C4-2B (cell line): ENCODE results near the gene SLC24A1.

Experiments used
- ZFX ChIP-seq: fragments of 450-650 bp; IDR thresholded peaks from 2 replicates; pipeline ENCODE4 v1.6.1; 2017
- TF ChIP-seq, protein P1 (sequence below): fragments of 450-650 bp; conservative IDR thresholded peaks from 2 replicates; pipeline ENCODE4 v1.5.1; 2017; ENCODE audit warnings: mild to moderate bottlenecking

DNA sequence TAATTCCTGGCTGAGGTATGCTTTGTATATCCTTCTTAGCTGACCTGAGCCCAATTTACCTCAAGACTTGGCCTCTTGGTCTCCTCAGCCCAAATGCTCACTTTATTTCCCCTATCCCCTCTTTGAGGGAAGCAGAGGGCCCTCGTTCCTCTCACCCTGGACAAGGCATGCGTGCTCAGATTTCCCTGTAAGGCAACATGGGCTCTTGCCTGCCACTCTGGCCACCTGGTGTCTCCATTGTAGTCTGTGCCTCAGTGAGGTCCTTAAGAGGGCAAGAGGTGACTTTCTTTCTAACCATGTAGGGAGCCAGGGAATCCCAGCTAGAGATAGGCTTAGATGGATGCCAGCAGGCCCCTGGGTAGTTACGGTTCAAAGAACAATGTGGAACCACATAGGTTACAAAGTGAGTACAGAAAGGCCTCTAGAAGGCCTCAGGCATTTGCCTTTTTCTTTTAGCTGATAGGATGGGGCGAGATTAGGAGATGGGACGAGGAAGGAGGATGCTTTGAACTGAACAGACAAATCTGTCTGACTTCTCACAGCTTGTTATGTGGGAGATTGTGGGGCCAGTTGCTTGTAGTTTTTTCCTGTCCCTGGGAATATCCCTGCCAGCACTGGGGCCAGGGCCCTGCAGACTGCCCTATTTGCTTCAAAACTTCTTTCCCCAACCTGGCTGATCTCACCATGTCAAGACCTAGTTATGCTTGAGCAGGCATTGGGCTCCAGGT, 9.7 kb upstream of the SLC24A1 start:
- TF ChIP-seq, protein P1, sequence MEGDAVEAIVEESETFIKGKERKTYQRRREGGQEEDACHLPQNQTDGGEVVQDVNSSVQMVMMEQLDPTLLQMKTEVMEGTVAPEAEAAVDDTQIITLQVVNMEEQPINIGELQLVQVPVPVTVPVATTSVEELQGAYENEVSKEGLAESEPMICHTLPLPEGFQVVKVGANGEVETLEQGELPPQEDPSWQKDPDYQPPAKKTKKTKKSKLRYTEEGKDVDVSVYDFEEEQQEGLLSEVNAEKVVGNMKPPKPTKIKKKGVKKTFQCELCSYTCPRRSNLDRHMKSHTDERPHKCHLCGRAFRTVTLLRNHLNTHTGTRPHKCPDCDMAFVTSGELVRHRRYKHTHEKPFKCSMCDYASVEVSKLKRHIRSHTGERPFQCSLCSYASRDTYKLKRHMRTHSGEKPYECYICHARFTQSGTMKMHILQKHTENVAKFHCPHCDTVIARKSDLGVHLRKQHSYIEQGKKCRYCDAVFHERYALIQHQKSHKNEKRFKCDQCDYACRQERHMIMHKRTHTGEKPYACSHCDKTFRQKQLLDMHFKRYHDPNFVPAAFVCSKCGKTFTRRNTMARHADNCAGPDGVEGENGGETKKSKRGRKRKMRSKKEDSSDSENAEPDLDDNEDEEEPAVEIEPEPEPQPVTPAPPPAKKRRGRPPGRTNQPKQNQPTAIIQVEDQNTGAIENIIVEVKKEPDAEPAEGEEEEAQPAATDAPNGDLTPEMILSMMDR, result no peak
- TF ChIP-seq ZFX, result no peak
